ENCODE results near the gene TECTA. TPM values are rescaled to one million over a fixed set of nuclear protein-coding genes. Genes with fewer than 3 reads are reported as not detected.

Gene TECTA
- total and polyA plus RNA-seq, 2 of the 8 experiments (the other 6 are each of a cell fraction or from before 2014, with no cell fraction given): 0.59 to 1.0 TPM

DNA sequence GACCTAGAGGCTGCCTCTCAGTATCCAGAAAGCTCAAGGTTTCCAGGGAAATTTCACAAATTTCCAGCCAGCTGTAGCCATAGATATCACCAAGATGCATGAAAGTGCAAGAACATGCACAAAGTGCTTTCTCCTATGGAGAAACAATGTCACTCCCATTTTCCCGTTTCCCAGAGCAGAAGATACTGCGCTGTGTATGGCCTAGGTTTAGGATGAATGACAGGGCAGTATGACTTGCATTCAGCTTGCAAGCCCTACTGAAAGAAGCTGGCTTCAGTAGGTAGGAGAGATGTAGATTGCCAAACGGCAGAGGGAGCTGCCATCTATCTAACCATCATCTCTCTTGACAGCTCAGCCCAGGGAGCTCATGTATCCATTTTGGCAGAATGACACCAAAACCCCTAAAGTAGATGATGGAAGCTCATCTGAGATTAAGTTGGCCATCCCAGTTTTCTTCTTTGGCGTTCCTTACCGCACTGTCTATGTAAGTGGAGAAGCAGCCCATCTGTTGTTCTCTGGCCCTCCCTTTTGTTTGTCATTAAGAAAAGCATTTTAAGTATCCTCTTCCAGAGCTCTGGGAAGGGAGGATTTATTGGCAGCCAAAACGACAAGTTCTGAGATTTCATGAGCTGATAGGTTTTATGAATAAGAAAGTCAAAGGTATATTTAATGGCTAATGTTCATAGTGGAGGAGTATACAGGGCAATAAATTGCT lies 4.6 kb downstream of the TECTA start:
- H3K79me2 ChIP-seq (ENCODE audit: control insufficient read depth in 1 of 2, insufficient read depth in 2 of 2, low read length in 2 of 2): no peaks in the 10 kb centered on the region
- no peak for FAIRE-seq

More for the DNA sequence above, 4.6 kb downstream of the TECTA start:
- Histone ChIP-seq H4K5ac (ENCODE audit: insufficient read length, low read depth, low read length) (no peak overlapping the region), H3K4ac (replicated peaks; ENCODE audit: insufficient read length, low read depth, low read length) (no peak overlapping the region), H3K14ac (ENCODE audit: insufficient read length) (no peak overlapping the region), H3K23ac (ENCODE audit: insufficient read length) (no peak overlapping the region), H2BK15ac (ENCODE audit: low read length) (no peak overlapping the region), H3K4me1 (replicated peaks in 1 of 4; ENCODE audit: control insufficient read depth in 3 of 4, insufficient read depth in 4 of 4, low read length in 3 of 4) (peaks cover 0 to under 1% (median 0%) of the 10 kb centered on the region in 4 experiments; a peak in 2 of 7 replicates), H3K18ac (ENCODE audit: extremely low read depth, low read length) (no peak overlapping the region), H3K23me2 (ENCODE audit: low read depth, low read length) (peaks cover 7% of the 10 kb centered on the region; the same call in 1 of the 2 replicates), H3K79me1 (ENCODE audit: low read depth, low read length) (no peaks in the 10 kb centered on the region), H3K9ac (replicated peaks in 1 of 4; ENCODE audit: extremely low read depth in 1 of 4, low read depth in 3 of 4, low read length in 3 of 4) (no peak overlapping the region), H3K36me3 (ENCODE audit: control insufficient read depth in 2 of 4, insufficient read depth in 4 of 4, low read length in 3 of 4) (no peaks in the 10 kb centered on the region), H3K4me3 (ENCODE audit: extremely low read depth in 1 of 4, insufficient read depth in 2 of 4, low read depth in 3 of 4, low read length in 4 of 4) (no peak overlapping the region), H2AK5ac (ENCODE audit: low read depth, low read length) (no peak overlapping the region), H2AFZ (ENCODE audit: low read length) (no peak overlapping the region), H2BK12ac (ENCODE audit: low read depth, low read length) (no peak overlapping the region), H3K27ac (ENCODE audit: low read depth, low read length) (no peak overlapping the region), H4K20me1 (replicated peaks in 1 of 2; ENCODE audit: control insufficient read depth in 1 of 2, insufficient read depth in 2 of 2, low read length in 2 of 2) (peaks cover 0 to 5% of the 10 kb centered on the region in 2 experiments), H3K56ac (replicated peaks; ENCODE audit: insufficient read length, low read depth, low read length) (no peak overlapping the region), H3K9me3 (ENCODE audit: insufficient read depth in 2 of 2, low read depth in 1 of 2, low read length in 1 of 2) (no peaks in the 10 kb centered on the region), H3K27me3 (replicated peaks in 1 of 4; ENCODE audit: control insufficient read depth in 3 of 4, extremely low read depth in 1 of 4, insufficient read depth in 3 of 4, low read length in 3 of 4) (no peaks in the 10 kb centered on the region), H4K91ac (replicated peaks; ENCODE audit: insufficient read length, low read length) (no peak overlapping the region), H4K8ac (ENCODE audit: extremely low read depth, insufficient read depth, low read length) (no peak overlapping the region), H3K4me2 (ENCODE audit: insufficient read depth in 1 of 2, low read depth in 2 of 2, low read length in 2 of 2) (no peak overlapping the region), H2BK20ac (ENCODE audit: low read length) (no peak overlapping the region), H2BK5ac (ENCODE audit: low read depth, low read length) (no peak overlapping the region), H2BK120ac (replicated peaks; ENCODE audit: low read depth, low read length) (no peak overlapping the region)
- CTCF ChIA-PET (ENCODE audit: partially characterized antibody): interaction anchor here (0.6 to 4.6 kb wide), 26 partner anchors 10 to 439 kb away, joined by 3 to 36 read pairs (median 4); partner anchors contain the start of gene TBCEL
- WGBS, 2 experiments (ENCODE audit: extremely low coverage in 1 of 2, insufficient coverage in 1 of 2, insufficient read length in 1 of 2, insufficient replicate concordance in 2 of 2, low coverage in 1 of 2, low lambda C conversion rate in 2 of 2, missing lambda C conversion rate in 1 of 2): 84% methylated on average over 6 of the region's 6 CpGs; no CpG with 5 or more reads in 1 of the 2 experiments
- TF ChIP-seq, protein P1, sequence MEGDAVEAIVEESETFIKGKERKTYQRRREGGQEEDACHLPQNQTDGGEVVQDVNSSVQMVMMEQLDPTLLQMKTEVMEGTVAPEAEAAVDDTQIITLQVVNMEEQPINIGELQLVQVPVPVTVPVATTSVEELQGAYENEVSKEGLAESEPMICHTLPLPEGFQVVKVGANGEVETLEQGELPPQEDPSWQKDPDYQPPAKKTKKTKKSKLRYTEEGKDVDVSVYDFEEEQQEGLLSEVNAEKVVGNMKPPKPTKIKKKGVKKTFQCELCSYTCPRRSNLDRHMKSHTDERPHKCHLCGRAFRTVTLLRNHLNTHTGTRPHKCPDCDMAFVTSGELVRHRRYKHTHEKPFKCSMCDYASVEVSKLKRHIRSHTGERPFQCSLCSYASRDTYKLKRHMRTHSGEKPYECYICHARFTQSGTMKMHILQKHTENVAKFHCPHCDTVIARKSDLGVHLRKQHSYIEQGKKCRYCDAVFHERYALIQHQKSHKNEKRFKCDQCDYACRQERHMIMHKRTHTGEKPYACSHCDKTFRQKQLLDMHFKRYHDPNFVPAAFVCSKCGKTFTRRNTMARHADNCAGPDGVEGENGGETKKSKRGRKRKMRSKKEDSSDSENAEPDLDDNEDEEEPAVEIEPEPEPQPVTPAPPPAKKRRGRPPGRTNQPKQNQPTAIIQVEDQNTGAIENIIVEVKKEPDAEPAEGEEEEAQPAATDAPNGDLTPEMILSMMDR (IDR thresholded peaks at IDR 0.05; ENCODE audit: control extremely low read depth in 1 of 3, insufficient read depth in 1 of 3, low read depth in 1 of 3, low read length in 3 of 3): peak in 1 of 3 experiments; percentile 3; a peak in 1 of 4 replicates
- TF ChIP-seq, protein P2, sequence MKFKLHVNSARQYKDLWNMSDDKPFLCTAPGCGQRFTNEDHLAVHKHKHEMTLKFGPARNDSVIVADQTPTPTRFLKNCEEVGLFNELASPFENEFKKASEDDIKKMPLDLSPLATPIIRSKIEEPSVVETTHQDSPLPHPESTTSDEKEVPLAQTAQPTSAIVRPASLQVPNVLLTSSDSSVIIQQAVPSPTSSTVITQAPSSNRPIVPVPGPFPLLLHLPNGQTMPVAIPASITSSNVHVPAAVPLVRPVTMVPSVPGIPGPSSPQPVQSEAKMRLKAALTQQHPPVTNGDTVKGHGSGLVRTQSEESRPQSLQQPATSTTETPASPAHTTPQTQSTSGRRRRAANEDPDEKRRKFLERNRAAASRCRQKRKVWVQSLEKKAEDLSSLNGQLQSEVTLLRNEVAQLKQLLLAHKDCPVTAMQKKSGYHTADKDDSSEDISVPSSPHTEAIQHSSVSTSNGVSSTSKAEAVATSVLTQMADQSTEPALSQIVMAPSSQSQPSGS (IDR thresholded peaks at IDR 0.05; ENCODE audit: low read length): no peak
- DNase-seq (ENCODE audit: low read depth in 1 of 2, low spot score in 2 of 2): no peak
- POLR2A ChIA-PET (ENCODE audit: partially characterized antibody): interaction anchor here (0.9 kb wide), 1 partner anchor 13 kb away, joined by 3 read pairs; no protein-coding TSS in a partner anchor

All from H1 (cell line).